NCI-H1105 (cell line): ENCODE data around the gene MAD1L1.
"Not testable (repeated sequence)": the region's sequence is repeated elsewhere in the genome, so short reads cannot be mapped to it uniquely, and the experiment has no call there.

Experiments
- DNase-seq: peaks from one replicate; lab custom pipeline; 2025; lab: John Stamatoyannopoulos, UW

Gene MAD1L1

GRCh38 chr7:2066251-2066919 is 166.4 kb downstream of the MAD1L1 start:
- no peak for DNase-seq

- no peak for DNase-seq
Observed at GRCh38 chr7:2065528-2065927, 167.2 kb downstream of the MAD1L1 start.

- DNase-seq = no peak
Observed at GRCh38 chr7:2063563-2064260, 169.0 kb downstream of the MAD1L1 start.

GRCh38 chr7:2062648-2063047 is 170.1 kb downstream of the MAD1L1 start:
- no peak for DNase-seq

GRCh38 chr7:2060701-2061100 is 172.0 kb downstream of the MAD1L1 start:
- no peak for DNase-seq

- no peak for DNase-seq
Observed at GRCh38 chr7:2059964-2060700, 172.6 kb downstream of the MAD1L1 start.

GRCh38 chr7:2058246-2058645 is 174.5 kb downstream of the MAD1L1 start:
- DNase-seq = not testable (repeated sequence)

GRCh38 chr7:2055956-2056355 is 176.8 kb downstream of the MAD1L1 start:
- no peak for DNase-seq

- no peak for DNase-seq
Observed at GRCh38 chr7:2054927-2055326, 177.8 kb downstream of the MAD1L1 start.

GRCh38 chr7:2053395-2053794 is 179.3 kb downstream of the MAD1L1 start:
- no peak for DNase-seq

- no peak for DNase-seq
Observed at GRCh38 chr7:2052657-2053048, 180.1 kb downstream of the MAD1L1 start.

- no peak for DNase-seq
Observed at GRCh38 chr7:2051707-2052656, 180.8 kb downstream of the MAD1L1 start.

- DNase-seq = no peak
Observed at GRCh38 chr7:2050511-2050866, 182.3 kb downstream of the MAD1L1 start.

GRCh38 chr7:2049782-2050510 is 182.8 kb downstream of the MAD1L1 start:
- DNase-seq = no peak

- no peak for DNase-seq
Observed at GRCh38 chr7:2049111-2049781, 183.5 kb downstream of the MAD1L1 start.

GRCh38 chr7:2048531-2048930 is 184.2 kb downstream of the MAD1L1 start:
- no peak for DNase-seq

GRCh38 chr7:2048006-2048405 is 184.7 kb downstream of the MAD1L1 start:
- no peak for DNase-seq

GRCh38 chr7:2046581-2047565 is 185.9 kb downstream of the MAD1L1 start:
- DNase-seq = no peak

GRCh38 chr7:2045559-2046405 is 187.0 kb downstream of the MAD1L1 start:
- no peak for DNase-seq
